ENCODE results near the gene WSCD1.

GRCh38 chr17:6061290-6061689 is 8.9 kb upstream of the WSCD1 start:
- TF ChIP-seq CTCF (IDR thresholded peaks at IDR 0.05): no peak
- no peak for TF ChIP-seq POLR2A (IDR thresholded peaks at IDR 0.05)
- TF ChIP-seq POLR2AphosphoS5 (IDR thresholded peaks at IDR 0.05): no peak
- TF ChIP-seq EP300 (IDR thresholded peaks at IDR 0.05): no peak

All from upper lobe of left lung (tissue), 4 donors.